Measurements from ENCODE around the gene RPS14. TPM values are rescaled to one million over a fixed set of nuclear protein-coding genes. Genes with fewer than 3 reads are reported as not detected.

Gene RPS14
- total and polyA plus RNA-seq, 2 of the 8 experiments (the other 6 are each of a cell fraction or from before 2014, with no cell fraction given): 2,548 to 6,423 TPM

DNA sequence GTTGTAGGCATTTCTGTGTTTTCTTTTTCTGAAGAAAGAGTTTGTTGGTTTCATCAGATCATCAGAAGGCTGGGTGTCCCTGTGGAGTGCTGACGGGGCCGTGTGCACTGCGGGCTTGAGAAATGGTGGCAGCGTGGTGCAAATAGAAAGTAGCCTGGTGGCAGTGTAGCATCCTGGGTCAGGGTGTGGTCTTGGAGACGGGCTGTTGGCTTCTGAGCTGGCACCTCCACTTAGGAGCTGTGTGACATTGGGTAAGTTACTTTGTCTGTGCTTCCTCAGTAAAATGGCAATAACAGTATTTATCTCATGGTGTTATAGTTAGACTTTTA is 48.4 kb upstream of the RPS14 start:
- Histone ChIP-seq H4K91ac (replicated peaks; ENCODE audit: insufficient read length, low read length) (peak overlapping the region; percentile 20), H4K5ac (ENCODE audit: insufficient read length, low read depth, low read length) (peak overlapping the region; percentile 30), H2BK15ac (ENCODE audit: low read length) (no peak overlapping the region; the same call in 1 of the 2 replicates), H2BK5ac (ENCODE audit: low read depth, low read length) (0 out of 2 replicates have a peak overlapping the region, but pooled peaks have one; percentile 71), H3K23ac (ENCODE audit: insufficient read length) (no peak overlapping the region), H3K23me2 (ENCODE audit: low read depth, low read length) (no peaks in the 10 kb centered on the region; the same call in 1 of the 2 replicates), H2BK20ac (ENCODE audit: low read length) (no peak overlapping the region), H3K27ac (ENCODE audit: low read depth, low read length) (peak overlapping the region; percentile 25; the same call in 1 of the 2 replicates), H3K27me3 (replicated peaks in 1 of 4; ENCODE audit: control insufficient read depth in 3 of 4, extremely low read depth in 1 of 4, insufficient read depth in 3 of 4, low read length in 3 of 4) (no peaks in the 10 kb centered on the region), H2BK12ac (ENCODE audit: low read depth, low read length) (peak overlapping the region; percentile 78; the same call in 1 of the 2 replicates), H3K36me3 (ENCODE audit: control insufficient read depth in 2 of 4, insufficient read depth in 4 of 4, low read length in 3 of 4) (no peaks in the 10 kb centered on the region), H3K56ac (replicated peaks; ENCODE audit: insufficient read length, low read depth, low read length) (no peak overlapping the region), H2BK120ac (replicated peaks; ENCODE audit: low read depth, low read length) (no peak overlapping the region), H2AK5ac (ENCODE audit: low read depth, low read length) (peak overlapping the region; percentile 24; the same call in 1 of the 2 replicates), H4K8ac (ENCODE audit: extremely low read depth, insufficient read depth, low read length) (no peak overlapping the region), H3K9ac (replicated peaks in 1 of 4; ENCODE audit: extremely low read depth in 1 of 4, low read depth in 3 of 4, low read length in 3 of 4) (peak overlapping the region in 1 of 4 experiments; percentile 8; a peak in 2 of 7 replicates), H3K79me2 (ENCODE audit: control insufficient read depth in 1 of 2, insufficient read depth in 2 of 2, low read length in 2 of 2) (peaks cover 13 to 82% of the 10 kb centered on the region in 2 experiments; a peak in 3 of 4 replicates), H3K79me1 (ENCODE audit: low read depth, low read length) (peaks cover 24% of the 10 kb centered on the region), H3K9me3 (ENCODE audit: insufficient read depth in 2 of 2, low read depth in 1 of 2, low read length in 1 of 2) (no peaks in the 10 kb centered on the region), H3K18ac (ENCODE audit: extremely low read depth, low read length) (0 out of 2 replicates have a peak overlapping the region, but pooled peaks have one; percentile 15), H3K4me2 (ENCODE audit: insufficient read depth in 1 of 2, low read depth in 2 of 2, low read length in 2 of 2) (peak overlapping the region; percentile 51 to 65; a peak in 3 of 4 replicates), H3K14ac (ENCODE audit: insufficient read length) (no peak overlapping the region), H4K20me1 (replicated peaks in 1 of 2; ENCODE audit: control insufficient read depth in 1 of 2, insufficient read depth in 2 of 2, low read length in 2 of 2) (peaks cover 3 to 14% of the 10 kb centered on the region in 2 experiments), H3K4me1 (replicated peaks in 1 of 4; ENCODE audit: control insufficient read depth in 3 of 4, insufficient read depth in 4 of 4, low read length in 3 of 4) (peaks cover 21 to 28% (median 24%) of the 10 kb centered on the region in 4 experiments), H3K4me3 (ENCODE audit: extremely low read depth in 1 of 4, insufficient read depth in 2 of 4, low read depth in 3 of 4, low read length in 4 of 4) (0 out of 8 replicates have a peak overlapping the region, but pooled peaks of 1 of the 4 experiments have one; percentile 7), H3K4ac (replicated peaks; ENCODE audit: insufficient read length, low read depth, low read length) (no peak overlapping the region), H2AFZ (ENCODE audit: low read length) (no peak overlapping the region)
- 95% methylated on average over 5 of the region's 5 CpGs; no CpG with 5 or more reads in 1 of the 2 experiments for WGBS, 2 experiments (ENCODE audit: extremely low coverage in 1 of 2, insufficient coverage in 1 of 2, insufficient read length in 1 of 2, insufficient replicate concordance in 2 of 2, low coverage in 1 of 2, low lambda C conversion rate in 2 of 2, missing lambda C conversion rate in 1 of 2)
- no peak for FAIRE-seq
- CTCF ChIA-PET (ENCODE audit: partially characterized antibody): interaction anchor here (0.8 to 32.0 kb wide), 8 partner anchors 5 to 63 kb away, joined by 3 to 571 read pairs (median 11); partner anchors contain the start of gene NDST1
- POLR2A ChIA-PET (ENCODE audit: partially characterized antibody): interaction anchor here (1.0 to 9.3 kb wide), 13 partner anchors 9 to 56 kb away, joined by 3 to 122 read pairs (median 7); partner anchors contain the start of genes NDST1 and RPS14
- no peak for DNase-seq (ENCODE audit: low read depth in 1 of 2, low spot score in 2 of 2)
- TF ChIP-seq CBX8 (IDR thresholded peaks at IDR 0.05; ENCODE audit: borderline replicate concordance, low read depth, low read length) (no peak), SIN3A (conservative IDR thresholded peaks at IDR 0.05 in 1 of 2, IDR thresholded peaks at IDR 0.05 in 1 of 2; ENCODE audit: low read depth in 1 of 2, low read length in 2 of 2) (no peak), SIRT6 (IDR thresholded peaks at IDR 0.05; ENCODE audit: low read length) (no peak)
